ENCODE measurements around the gene MED31. TPM values are rescaled to one million over a fixed set of nuclear protein-coding genes. Genes with fewer than 3 reads are reported as not detected.
A peak's percentile ranks its signal among the peaks of the same experiment; 100 is the strongest.

Gene MED31
- total and polyA plus RNA-seq, 2 of the 13 experiments (the other 11 are each of a cell fraction or from before 2014, with no cell fraction given) = 19.0 to 20.9 TPM

DNA sequence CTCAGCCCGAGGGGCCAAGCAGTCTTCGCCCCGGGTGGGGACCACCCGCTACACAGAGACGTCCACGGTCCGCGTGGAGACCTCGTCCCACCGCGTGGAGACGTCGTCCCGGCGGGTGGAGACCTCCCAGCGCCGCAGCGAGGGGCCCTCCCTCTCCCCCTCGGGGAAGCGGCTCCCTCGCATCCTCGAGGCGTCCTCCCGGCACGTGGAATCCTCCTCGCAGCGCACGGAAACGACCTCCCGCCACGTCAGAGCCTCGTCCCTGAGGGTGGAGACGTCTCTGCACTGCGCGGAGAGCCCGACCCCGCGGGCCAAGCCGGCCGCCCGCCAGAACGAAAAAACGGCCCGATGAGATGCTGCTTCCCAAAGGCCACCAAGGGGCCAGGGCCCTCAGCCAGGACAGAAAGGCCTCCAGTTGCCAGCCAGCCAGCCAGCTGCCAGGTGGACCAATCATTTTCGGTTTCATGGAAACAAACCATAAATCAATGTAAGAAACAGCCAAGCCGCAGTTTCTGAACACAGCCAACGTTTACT is 581 bp upstream of the MED31 start (continued):
- TF ChIP-seq MYPOP (CRISPR knock-in tag; IDR thresholded peaks at IDR 0.05) (no peak; the same call in 1 of the 2 replicates), NR2F2 (IDR thresholded peaks at IDR 0.05; ENCODE audit: borderline replicate concordance, low read depth) (no peak), ZNF709 (CRISPR knock-in tag; IDR thresholded peaks at IDR 0.05) (peak; percentile 98), MEF2D (CRISPR knock-in tag; IDR thresholded peaks at IDR 0.05) (peak; percentile 76; the same call in 1 of the 2 replicates), CC2D1A (CRISPR knock-in tag; IDR thresholded peaks at IDR 0.05) (no peak), KLF6 (CRISPR knock-in tag; IDR thresholded peaks at IDR 0.05) (peak; percentile 96), ZNF782 (CRISPR knock-in tag; IDR thresholded peaks at IDR 0.05; ENCODE audit: borderline replicate concordance) (peak; percentile 98; the same call in 1 of the 2 replicates), ZEB1 (IDR thresholded peaks at IDR 0.05; ENCODE audit: insufficient replicate concordance, low read depth) (no peak), RELA (CRISPR knock-in tag; IDR thresholded peaks at IDR 0.05) (no peak; the same call in 1 of the 2 replicates), ZNF703 (CRISPR knock-in tag; IDR thresholded peaks at IDR 0.05; ENCODE audit: borderline replicate concordance) (peak; percentile 95; the same call in 1 of the 2 replicates), ARNT2 (CRISPR knock-in tag; IDR thresholded peaks at IDR 0.05; ENCODE audit: low read depth) (peak; percentile 100), MEIS1 (CRISPR knock-in tag; IDR thresholded peaks at IDR 0.05; ENCODE audit: borderline replicate concordance) (peak; percentile 93), KAT8 (CRISPR knock-in tag; IDR thresholded peaks at IDR 0.05) (peak; percentile 54; the same call in 1 of the 2 replicates)
- TF ChIP-seq, protein P1, sequence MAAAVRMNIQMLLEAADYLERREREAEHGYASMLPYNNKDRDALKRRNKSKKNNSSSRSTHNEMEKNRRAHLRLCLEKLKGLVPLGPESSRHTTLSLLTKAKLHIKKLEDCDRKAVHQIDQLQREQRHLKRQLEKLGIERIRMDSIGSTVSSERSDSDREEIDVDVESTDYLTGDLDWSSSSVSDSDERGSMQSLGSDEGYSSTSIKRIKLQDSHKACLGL (CRISPR knock-in tag; IDR thresholded peaks at IDR 0.05) = peak; percentile 99
- TF ChIP-seq, protein P2, sequence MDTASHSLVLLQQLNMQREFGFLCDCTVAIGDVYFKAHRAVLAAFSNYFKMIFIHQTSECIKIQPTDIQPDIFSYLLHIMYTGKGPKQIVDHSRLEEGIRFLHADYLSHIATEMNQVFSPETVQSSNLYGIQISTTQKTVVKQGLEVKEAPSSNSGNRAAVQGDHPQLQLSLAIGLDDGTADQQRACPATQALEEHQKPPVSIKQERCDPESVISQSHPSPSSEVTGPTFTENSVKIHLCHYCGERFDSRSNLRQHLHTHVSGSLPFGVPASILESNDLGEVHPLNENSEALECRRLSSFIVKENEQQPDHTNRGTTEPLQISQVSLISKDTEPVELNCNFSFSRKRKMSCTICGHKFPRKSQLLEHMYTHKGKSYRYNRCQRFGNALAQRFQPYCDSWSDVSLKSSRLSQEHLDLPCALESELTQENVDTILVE (CRISPR knock-in tag; IDR thresholded peaks at IDR 0.05) = peak; percentile 47; the same call in 1 of the 2 replicates
- TF ChIP-seq, protein P3, sequence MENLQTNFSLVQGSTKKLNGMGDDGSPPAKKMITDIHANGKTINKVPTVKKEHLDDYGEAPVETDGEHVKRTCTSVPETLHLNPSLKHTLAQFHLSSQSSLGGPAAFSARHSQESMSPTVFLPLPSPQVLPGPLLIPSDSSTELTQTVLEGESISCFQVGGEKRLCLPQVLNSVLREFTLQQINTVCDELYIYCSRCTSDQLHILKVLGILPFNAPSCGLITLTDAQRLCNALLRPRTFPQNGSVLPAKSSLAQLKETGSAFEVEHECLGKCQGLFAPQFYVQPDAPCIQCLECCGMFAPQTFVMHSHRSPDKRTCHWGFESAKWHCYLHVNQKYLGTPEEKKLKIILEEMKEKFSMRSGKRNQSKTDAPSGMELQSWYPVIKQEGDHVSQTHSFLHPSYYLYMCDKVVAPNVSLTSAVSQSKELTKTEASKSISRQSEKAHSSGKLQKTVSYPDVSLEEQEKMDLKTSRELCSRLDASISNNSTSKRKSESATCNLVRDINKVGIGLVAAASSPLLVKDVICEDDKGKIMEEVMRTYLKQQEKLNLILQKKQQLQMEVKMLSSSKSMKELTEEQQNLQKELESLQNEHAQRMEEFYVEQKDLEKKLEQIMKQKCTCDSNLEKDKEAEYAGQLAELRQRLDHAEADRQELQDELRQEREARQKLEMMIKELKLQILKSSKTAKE (CRISPR knock-in tag; IDR thresholded peaks at IDR 0.05; ENCODE audit: borderline replicate concordance) = peak; percentile 75; the same call in 1 of the 2 replicates
- TF ChIP-seq, protein P4, sequence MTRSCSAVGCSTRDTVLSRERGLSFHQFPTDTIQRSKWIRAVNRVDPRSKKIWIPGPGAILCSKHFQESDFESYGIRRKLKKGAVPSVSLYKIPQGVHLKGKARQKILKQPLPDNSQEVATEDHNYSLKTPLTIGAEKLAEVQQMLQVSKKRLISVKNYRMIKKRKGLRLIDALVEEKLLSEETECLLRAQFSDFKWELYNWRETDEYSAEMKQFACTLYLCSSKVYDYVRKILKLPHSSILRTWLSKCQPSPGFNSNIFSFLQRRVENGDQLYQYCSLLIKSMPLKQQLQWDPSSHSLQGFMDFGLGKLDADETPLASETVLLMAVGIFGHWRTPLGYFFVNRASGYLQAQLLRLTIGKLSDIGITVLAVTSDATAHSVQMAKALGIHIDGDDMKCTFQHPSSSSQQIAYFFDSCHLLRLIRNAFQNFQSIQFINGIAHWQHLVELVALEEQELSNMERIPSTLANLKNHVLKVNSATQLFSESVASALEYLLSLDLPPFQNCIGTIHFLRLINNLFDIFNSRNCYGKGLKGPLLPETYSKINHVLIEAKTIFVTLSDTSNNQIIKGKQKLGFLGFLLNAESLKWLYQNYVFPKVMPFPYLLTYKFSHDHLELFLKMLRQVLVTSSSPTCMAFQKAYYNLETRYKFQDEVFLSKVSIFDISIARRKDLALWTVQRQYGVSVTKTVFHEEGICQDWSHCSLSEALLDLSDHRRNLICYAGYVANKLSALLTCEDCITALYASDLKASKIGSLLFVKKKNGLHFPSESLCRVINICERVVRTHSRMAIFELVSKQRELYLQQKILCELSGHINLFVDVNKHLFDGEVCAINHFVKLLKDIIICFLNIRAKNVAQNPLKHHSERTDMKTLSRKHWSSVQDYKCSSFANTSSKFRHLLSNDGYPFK (CRISPR knock-in tag; IDR thresholded peaks at IDR 0.05; ENCODE audit: borderline replicate concordance) = peak; percentile 91
- TF ChIP-seq, protein P5, sequence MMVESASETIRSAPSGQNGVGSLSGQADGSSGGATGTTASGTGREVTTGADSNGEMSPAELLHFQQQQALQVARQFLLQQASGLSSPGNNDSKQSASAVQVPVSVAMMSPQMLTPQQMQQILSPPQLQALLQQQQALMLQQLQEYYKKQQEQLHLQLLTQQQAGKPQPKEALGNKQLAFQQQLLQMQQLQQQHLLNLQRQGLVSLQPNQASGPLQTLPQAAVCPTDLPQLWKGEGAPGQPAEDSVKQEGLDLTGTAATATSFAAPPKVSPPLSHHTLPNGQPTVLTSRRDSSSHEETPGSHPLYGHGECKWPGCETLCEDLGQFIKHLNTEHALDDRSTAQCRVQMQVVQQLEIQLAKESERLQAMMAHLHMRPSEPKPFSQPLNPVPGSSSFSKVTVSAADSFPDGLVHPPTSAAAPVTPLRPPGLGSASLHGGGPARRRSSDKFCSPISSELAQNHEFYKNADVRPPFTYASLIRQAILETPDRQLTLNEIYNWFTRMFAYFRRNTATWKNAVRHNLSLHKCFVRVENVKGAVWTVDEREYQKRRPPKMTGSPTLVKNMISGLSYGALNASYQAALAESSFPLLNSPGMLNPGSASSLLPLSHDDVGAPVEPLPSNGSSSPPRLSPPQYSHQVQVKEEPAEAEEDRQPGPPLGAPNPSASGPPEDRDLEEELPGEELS (CRISPR knock-in tag; IDR thresholded peaks at IDR 0.05) = no peak

All from HepG2 (cell line).